ENCODE measurements around the gene SVIP. TPM values are rescaled to one million over a fixed set of nuclear protein-coding genes. Genes with fewer than 3 reads are reported as not detected.

The SVIP gene
- total RNA-seq, 1 donor, result 2.9 TPM

DNA sequence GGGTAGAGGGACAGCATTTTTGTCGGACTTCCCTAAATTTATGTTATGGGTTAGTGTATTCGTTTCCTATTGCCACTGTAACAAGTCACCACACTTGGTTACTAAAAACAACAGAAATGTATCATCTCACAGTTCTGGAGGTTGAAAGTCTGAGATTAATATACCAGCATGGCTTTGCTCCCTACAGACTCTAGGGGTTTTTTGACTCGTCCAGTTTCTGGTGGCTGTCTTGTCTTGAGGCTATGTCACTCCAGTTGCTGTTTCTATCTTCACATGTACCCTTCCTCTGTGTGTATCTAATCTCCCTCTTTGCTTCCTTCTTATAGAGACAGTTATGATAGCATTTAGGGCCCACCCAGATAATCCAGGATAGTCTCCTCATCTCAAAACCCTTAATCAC is 39.7 kb upstream of the SVIP start:
- Histone ChIP-seq H3K27ac (ENCODE audit: low read depth, low read length) (no peak overlapping the region), H3K9me3 (ENCODE audit: low read depth, low read length) (no peaks in the 10 kb centered on the region), H3K4me1 (ENCODE audit: insufficient read depth, low read length) (no peaks in the 10 kb centered on the region), H3K4me2 (ENCODE audit: insufficient read depth, low read length) (no peak overlapping the region), H3K4me3 (ENCODE audit: insufficient read depth, low read length) (no peak overlapping the region), H4K20me1 (ENCODE audit: insufficient read depth, low read length) (no peaks in the 10 kb centered on the region), H3K79me2 (ENCODE audit: insufficient read depth, low read length) (no peaks in the 10 kb centered on the region), H3K36me3 (ENCODE audit: insufficient read depth, low read length) (no peaks in the 10 kb centered on the region), H2AFZ (ENCODE audit: low read length) (no peak overlapping the region), H3K27me3 (ENCODE audit: insufficient read depth, low read length) (no peaks in the 10 kb centered on the region)
- DNase-seq (ENCODE audit: insufficient read length, low spot score, missing footprints), result no peak
- TF ChIP-seq, protein P1, sequence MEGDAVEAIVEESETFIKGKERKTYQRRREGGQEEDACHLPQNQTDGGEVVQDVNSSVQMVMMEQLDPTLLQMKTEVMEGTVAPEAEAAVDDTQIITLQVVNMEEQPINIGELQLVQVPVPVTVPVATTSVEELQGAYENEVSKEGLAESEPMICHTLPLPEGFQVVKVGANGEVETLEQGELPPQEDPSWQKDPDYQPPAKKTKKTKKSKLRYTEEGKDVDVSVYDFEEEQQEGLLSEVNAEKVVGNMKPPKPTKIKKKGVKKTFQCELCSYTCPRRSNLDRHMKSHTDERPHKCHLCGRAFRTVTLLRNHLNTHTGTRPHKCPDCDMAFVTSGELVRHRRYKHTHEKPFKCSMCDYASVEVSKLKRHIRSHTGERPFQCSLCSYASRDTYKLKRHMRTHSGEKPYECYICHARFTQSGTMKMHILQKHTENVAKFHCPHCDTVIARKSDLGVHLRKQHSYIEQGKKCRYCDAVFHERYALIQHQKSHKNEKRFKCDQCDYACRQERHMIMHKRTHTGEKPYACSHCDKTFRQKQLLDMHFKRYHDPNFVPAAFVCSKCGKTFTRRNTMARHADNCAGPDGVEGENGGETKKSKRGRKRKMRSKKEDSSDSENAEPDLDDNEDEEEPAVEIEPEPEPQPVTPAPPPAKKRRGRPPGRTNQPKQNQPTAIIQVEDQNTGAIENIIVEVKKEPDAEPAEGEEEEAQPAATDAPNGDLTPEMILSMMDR (IDR thresholded peaks at IDR 0.05; ENCODE audit: extremely low read depth, low read depth, low read length), result no peak

DNA sequence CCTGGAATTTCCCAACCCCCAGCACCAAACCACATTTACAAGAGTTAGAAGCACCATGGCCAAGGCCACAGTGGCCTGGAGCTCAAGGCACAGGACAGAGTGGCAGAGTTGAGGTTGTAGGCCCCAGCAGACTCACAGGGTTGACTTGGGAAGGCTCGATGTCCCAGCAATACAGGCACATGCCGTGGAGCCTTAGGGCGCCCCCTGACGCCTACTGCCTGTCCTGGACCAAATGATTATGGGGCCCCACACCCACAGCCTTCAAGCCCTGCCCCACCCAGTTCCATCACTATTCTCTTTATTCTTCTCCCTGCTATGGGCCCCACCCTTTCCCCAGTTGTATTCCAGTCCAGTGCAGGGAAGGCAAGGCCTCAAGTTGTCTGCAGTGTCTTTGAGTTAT is 30.6 kb upstream of the SVIP start, which contains the start of gene CCDC179:
Gene CCDC179, minus strand, starts transcription at position 234 of the 400 bp plus-strand sequence. Its CDS starts 53 bp downstream, at position 181.
- TF ChIP-seq, protein P1 (IDR thresholded peaks at IDR 0.05; ENCODE audit: extremely low read depth, low read depth, low read length), result no peak
- H2AFZ ChIP-seq (ENCODE audit: low read length), result no peak within 1 kb of the TSS
- DNase-seq (ENCODE audit: insufficient read length, low spot score, missing footprints), result no peak

DNA sequence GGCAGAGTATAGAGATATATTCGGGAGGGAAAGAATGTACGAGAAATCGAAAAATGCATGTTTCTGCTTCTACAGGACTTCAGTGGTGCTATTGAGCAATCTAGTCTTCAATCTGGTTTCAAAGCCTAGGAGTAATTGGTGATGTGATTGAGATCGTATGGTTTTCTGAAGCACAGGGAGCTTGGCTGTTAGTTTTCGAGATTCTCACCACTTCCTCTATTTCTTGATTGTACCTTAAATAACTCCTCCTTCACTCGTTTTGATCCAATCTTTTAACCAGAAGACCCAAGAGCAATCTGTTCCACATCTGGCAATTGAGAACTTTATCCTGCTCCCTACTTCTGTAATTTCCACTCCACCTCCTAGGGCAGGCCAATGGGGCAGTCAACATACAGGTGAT is 30.2 kb upstream of the SVIP start:
- H4K20me1 ChIP-seq (ENCODE audit: insufficient read depth, low read length), result no peaks in the 10 kb centered on the region
- TF ChIP-seq, protein P1 (IDR thresholded peaks at IDR 0.05; ENCODE audit: extremely low read depth, low read depth, low read length), result no peak
- H3K27me3 ChIP-seq (ENCODE audit: insufficient read depth, low read length), result no peaks in the 10 kb centered on the region
- no peaks in the 10 kb centered on the region for H3K79me2 ChIP-seq (ENCODE audit: insufficient read depth, low read length)
- H3K9me3 ChIP-seq (ENCODE audit: low read depth, low read length), result no peaks in the 10 kb centered on the region
- no peak overlapping the region for H3K4me2 ChIP-seq (ENCODE audit: insufficient read depth, low read length)
- H3K27ac ChIP-seq (ENCODE audit: low read depth, low read length), result no peak overlapping the region
- no peaks in the 10 kb centered on the region for H3K36me3 ChIP-seq (ENCODE audit: insufficient read depth, low read length)
- no peak for DNase-seq (ENCODE audit: insufficient read length, low spot score, missing footprints)
- H3K4me1 ChIP-seq (ENCODE audit: insufficient read depth, low read length), result no peaks in the 10 kb centered on the region
- no peak overlapping the region for H2AFZ ChIP-seq (ENCODE audit: low read length)
- H3K4me3 ChIP-seq (ENCODE audit: insufficient read depth, low read length), result no peak overlapping the region

More for the DNA sequence above, 30.6 kb upstream of the SVIP start, which contains the start of gene CCDC179:
- H3K27me3 ChIP-seq (ENCODE audit: insufficient read depth, low read length), result no peaks in the 10 kb centered on the region
- no peaks in the 10 kb centered on the region for H3K4me1 ChIP-seq (ENCODE audit: insufficient read depth, low read length)
- no peak within 1 kb of the TSS for H3K4me2 ChIP-seq (ENCODE audit: insufficient read depth, low read length)
- H3K9me3 ChIP-seq (ENCODE audit: low read depth, low read length), result no peaks in the 10 kb centered on the region
- no peak within 1 kb of the TSS for H3K27ac ChIP-seq (ENCODE audit: low read depth, low read length)
- no peaks in the 10 kb centered on the region for H3K79me2 ChIP-seq (ENCODE audit: insufficient read depth, low read length)
- no peaks in the 10 kb centered on the region for H3K36me3 ChIP-seq (ENCODE audit: insufficient read depth, low read length)
- H4K20me1 ChIP-seq (ENCODE audit: insufficient read depth, low read length), result no peaks in the 10 kb centered on the region
- H3K4me3 ChIP-seq (ENCODE audit: insufficient read depth, low read length), result no peak within 1 kb of the TSS

DNA sequence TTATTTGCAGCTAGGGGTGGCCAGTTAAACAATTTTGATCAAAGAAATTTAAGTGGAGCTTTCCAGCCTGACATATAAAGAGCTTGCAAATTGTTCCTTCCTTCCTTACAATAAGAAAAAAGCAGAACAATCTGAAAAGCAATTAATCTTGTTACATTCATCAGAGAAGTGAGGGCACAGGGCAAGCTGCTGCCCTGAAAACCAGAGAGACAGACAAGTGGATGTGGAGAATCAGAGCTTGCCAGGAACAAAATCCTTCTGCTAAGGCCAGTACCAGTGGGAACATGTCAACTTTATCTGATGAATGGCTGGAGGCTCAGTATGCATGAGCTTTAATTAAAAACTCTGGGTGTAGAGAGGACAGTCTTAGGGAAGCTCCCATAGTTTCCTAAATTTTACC is 21.9 kb upstream of the SVIP start:
- H3K79me2 ChIP-seq (ENCODE audit: insufficient read depth, low read length), result no peaks in the 10 kb centered on the region
- no peak overlapping the region for H3K4me2 ChIP-seq (ENCODE audit: insufficient read depth, low read length)
- no peaks in the 10 kb centered on the region for H3K9me3 ChIP-seq (ENCODE audit: low read depth, low read length)
- H3K4me3 ChIP-seq (ENCODE audit: insufficient read depth, low read length), result no peak overlapping the region
- H2AFZ ChIP-seq (ENCODE audit: low read length), result no peak overlapping the region
- no peaks in the 10 kb centered on the region for H3K36me3 ChIP-seq (ENCODE audit: insufficient read depth, low read length)
- H3K27ac ChIP-seq (ENCODE audit: low read depth, low read length), result no peak overlapping the region
- H3K27me3 ChIP-seq (ENCODE audit: insufficient read depth, low read length), result no peaks in the 10 kb centered on the region
- no peaks in the 10 kb centered on the region for H4K20me1 ChIP-seq (ENCODE audit: insufficient read depth, low read length)
- no peaks in the 10 kb centered on the region for H3K4me1 ChIP-seq (ENCODE audit: insufficient read depth, low read length)
- TF ChIP-seq, protein P1 (IDR thresholded peaks at IDR 0.05; ENCODE audit: extremely low read depth, low read depth, low read length), result no peak
- no peak for DNase-seq (ENCODE audit: insufficient read length, low spot score, missing footprints)

Measured in osteoblast (primary cell).